Ishikawa (cell line): ENCODE data around the gene NCAPH2.

Experiments
- EGR1 ChIP-seq: IDR thresholded peaks from 2 replicates; pipeline ENCODE4 v1.6.1; 2012
- EP300 ChIP-seq: IDR thresholded peaks from 2 replicates; pipeline ENCODE4 v1.6.1; 2012; ENCODE audit warnings: borderline replicate concordance
- NFIC ChIP-seq: IDR thresholded peaks from 2 replicates; pipeline ENCODE4 v1.6.1; 2012
- REST ChIP-seq: IDR thresholded peaks from 2 replicates; pipeline ENCODE4 v1.6.1; 2012; ENCODE audit warnings: low read depth, mild to moderate bottlenecking
- TAF1 ChIP-seq: IDR thresholded peaks from 2 replicates; pipeline ENCODE4 v1.6.1; 2012; ENCODE audit warnings: low read depth, mild to moderate bottlenecking
- TCF12 ChIP-seq: IDR thresholded peaks from 2 replicates; pipeline ENCODE4 v1.6.1; 2012; ENCODE audit warnings: low read depth
- TEAD4 ChIP-seq: IDR thresholded peaks from 2 replicates; pipeline ENCODE4 v1.6.1; 2012
- USF1 ChIP-seq: IDR thresholded peaks from 2 replicates; pipeline ENCODE4 v1.6.1; 2012
- YY1 ChIP-seq: IDR thresholded peaks from 2 replicates; pipeline ENCODE4 v1.6.1; 2012; ENCODE audit warnings: low read depth
- TF ChIP-seq, protein P1 (sequence below): IDR thresholded peaks from 2 replicates; pipeline ENCODE4 v1.6.1; 2012

- TF ChIP-seq TEAD4 (no peak), TCF12 (no peak), NFIC (no peak), EGR1 (no peak), YY1 (no peak), TAF1 (no peak), USF1 (no peak), EP300 (no peak), REST (no peak)
- TF ChIP-seq, protein P1, sequence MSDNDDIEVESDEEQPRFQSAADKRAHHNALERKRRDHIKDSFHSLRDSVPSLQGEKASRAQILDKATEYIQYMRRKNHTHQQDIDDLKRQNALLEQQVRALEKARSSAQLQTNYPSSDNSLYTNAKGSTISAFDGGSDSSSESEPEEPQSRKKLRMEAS, result no peak
Measured at GRCh38 chr22:50464451-50464850, 43.6 kb upstream of the NCAPH2 start.
